H9 (cell line): ENCODE data around the gene GHR. TPM values are rescaled to one million over a fixed set of nuclear protein-coding genes. Genes with fewer than 3 reads are reported as not detected.

Source experiments
- DNase-seq: peaks from one replicate; pipeline ENCODE4 v3.0.0-alpha.2; 2017
- H2AFZ ChIP-seq: one replicate; pipeline ENCODE4 v1.6.1; 2013; ENCODE audit warnings: mild to moderate bottlenecking, low read length, control low read depth, moderate library complexity
- H2AK5ac ChIP-seq: 2 replicates; pipeline ENCODE4 v1.6.1; 2013; ENCODE audit warnings: low read length, control low read depth, mixed read lengths; ENCODE audit not compliant: insufficient read length
- H2BK120ac ChIP-seq: one replicate; pipeline ENCODE4 v1.6.1; 2013; ENCODE audit warnings: low read depth, mild to moderate bottlenecking, low read length, control low read depth, inconsistent platforms; ENCODE audit not compliant: poor library complexity, severe bottlenecking
- H2BK12ac ChIP-seq: 2 replicates; pipeline ENCODE4 v1.6.1; 2013; ENCODE audit warnings: low read length, control low read depth, mixed read lengths, low read depth; ENCODE audit not compliant: insufficient read length
- H2BK15ac ChIP-seq: 2 replicates; pipeline ENCODE4 v1.6.1; 2013; ENCODE audit warnings: low read depth, low read length, control low read depth
- H2BK20ac ChIP-seq: one replicate; pipeline ENCODE4 v1.6.1; 2013; ENCODE audit warnings: low read depth, mild to moderate bottlenecking, low read length, control low read depth, inconsistent platforms; ENCODE audit not compliant: poor library complexity, severe bottlenecking
- H2BK5ac ChIP-seq: 2 replicates; pipeline ENCODE4 v1.6.1; 2013; ENCODE audit warnings: low read length, control low read depth, mixed read lengths; ENCODE audit not compliant: insufficient read length
- H3K14ac ChIP-seq: 2 replicates; pipeline ENCODE4 v1.6.1; 2013; ENCODE audit warnings: low read length, control low read depth; ENCODE audit not compliant: insufficient read depth
- H3K18ac ChIP-seq: 2 replicates; pipeline ENCODE4 v1.6.1; 2013; ENCODE audit warnings: low read depth, mild to moderate bottlenecking, mixed read lengths, low read length, control low read depth; ENCODE audit not compliant: insufficient read length
- H3K23ac ChIP-seq: 2 replicates; pipeline ENCODE4 v1.6.1; 2013; ENCODE audit warnings: low read length, control low read depth, mixed read lengths, low read depth; ENCODE audit not compliant: insufficient read length
- H3K23me2 ChIP-seq: 2 replicates; pipeline ENCODE4 v1.6.1; 2013; ENCODE audit warnings: low read depth, mild to moderate bottlenecking, mixed read lengths, low read length, control low read depth; ENCODE audit not compliant: insufficient read length, poor library complexity, severe bottlenecking
- H3K27ac ChIP-seq: 2 replicates; pipeline ENCODE4 v1.5.1; 2013; ENCODE audit warnings: low read length, control low read depth, mixed read lengths, low read depth; ENCODE audit not compliant: insufficient read length
- H3K27me3 ChIP-seq: 2 replicates; pipeline ENCODE4 v1.6.1; 2013; ENCODE audit warnings: low read length, control low read depth, inconsistent platforms; ENCODE audit not compliant: insufficient read depth
- H3K4ac ChIP-seq: 2 replicates; pipeline ENCODE4 v1.6.1; 2013; ENCODE audit warnings: low read depth, mild to moderate bottlenecking, control low read depth, inconsistent platforms, low read length, moderate library complexity
- H3K4me1 ChIP-seq: 2 replicates; pipeline ENCODE4 v1.6.1; 2013; ENCODE audit warnings: low read length, control low read depth, inconsistent platforms; ENCODE audit not compliant: insufficient read depth
- H3K4me2 ChIP-seq: 2 replicates; pipeline ENCODE4 v1.6.1; 2013; ENCODE audit warnings: low read length, control low read depth, mixed read lengths; ENCODE audit not compliant: insufficient read length, insufficient read depth
- H3K56ac ChIP-seq: 2 replicates; pipeline ENCODE4 v1.6.1; 2013; ENCODE audit warnings: low read depth, mild to moderate bottlenecking, mixed read lengths, low read length, control low read depth; ENCODE audit not compliant: insufficient read length
- H3K79me1 ChIP-seq: 2 replicates; pipeline ENCODE4 v1.6.1; 2013; ENCODE audit warnings: low read depth, mild to moderate bottlenecking, moderate library complexity, low read length, control low read depth, inconsistent platforms; ENCODE audit not compliant: insufficient read depth, poor library complexity, severe bottlenecking
- H3K79me2 ChIP-seq: 2 replicates; pipeline ENCODE4 v1.6.1; 2013; ENCODE audit warnings: low read length, control low read depth, inconsistent platforms; ENCODE audit not compliant: insufficient read depth
- H3K9ac ChIP-seq: 2 replicates; pipeline ENCODE4 v1.6.1; 2013; ENCODE audit warnings: low read length, control low read depth, mixed read lengths; ENCODE audit not compliant: insufficient read length; ENCODE audit errors: extremely low read depth
- H3K9me3 ChIP-seq: one replicate; pipeline ENCODE4 v1.6.1; 2013; ENCODE audit warnings: low read depth, low read length, inconsistent platforms; ENCODE audit not compliant: control insufficient read depth
- H3T11ph ChIP-seq: one replicate; pipeline ENCODE4 v1.6.1; 2013; ENCODE audit warnings: mild to moderate bottlenecking, low read length, control low read depth, inconsistent platforms
- H4K20me1 ChIP-seq: one replicate; pipeline ENCODE4 v1.6.1; 2013; ENCODE audit not compliant: control insufficient read depth, insufficient read length, insufficient read depth
- H4K5ac ChIP-seq: 2 replicates; pipeline ENCODE4 v1.6.1; 2013; ENCODE audit warnings: low read depth, mild to moderate bottlenecking, mixed read lengths, low read length, control low read depth; ENCODE audit not compliant: insufficient read length
- H4K8ac ChIP-seq: replicated peaks from 2 replicates; pipeline ENCODE4 v1.6.1; 2013; ENCODE audit warnings: low read length, control low read depth, mixed read lengths, low read depth; ENCODE audit not compliant: insufficient read length
- H4K91ac ChIP-seq: 2 replicates; pipeline ENCODE4 v1.6.1; 2013; ENCODE audit warnings: low read depth, mild to moderate bottlenecking, moderate library complexity, mixed read lengths, low read length, control low read depth; ENCODE audit not compliant: insufficient read length
- H3K27ac Mint-ChIP-seq, 3 experiments: 2 replicates in 2 of 3; 3 replicates in 1 of 3; pipeline ENCODE4 v1.8.0; 2020 to 2021; ENCODE audit warnings: mixed read lengths in 3 of 3, mild to moderate bottlenecking in 1 of 3, moderate library complexity in 1 of 3
- H3K27me3 Mint-ChIP-seq: 2 replicates; pipeline ENCODE4 v1.8.0; 2021; ENCODE audit warnings: low read depth, mild to moderate bottlenecking, moderate library complexity, mixed read lengths
- H3K36me3 Mint-ChIP-seq, 3 experiments: 2 replicates in 2 of 3; 3 replicates in 1 of 3; pipeline ENCODE4 v1.8.0; 2020 to 2021; ENCODE audit warnings: low read depth in 3 of 3, mixed read lengths in 3 of 3; ENCODE audit not compliant: insufficient read depth in 1 of 3
- H3K4me1 Mint-ChIP-seq, 2 experiments: 2 replicates each; pipeline ENCODE4 v1.8.0; 2020; ENCODE audit warnings: mixed read lengths in 2 of 2
- H3K4me3 Mint-ChIP-seq, 2 experiments: 2 replicates in 1 of 2; 3 replicates in 1 of 2; pipeline ENCODE4 v1.8.0; 2020 to 2021; ENCODE audit warnings: mild to moderate bottlenecking in 2 of 2, mixed read lengths in 2 of 2, moderate library complexity in 1 of 2
- H3K9me3 Mint-ChIP-seq, 2 experiments: 2 replicates in 1 of 2; 3 replicates in 1 of 2; pipeline ENCODE4 v1.8.0; 2020; ENCODE audit warnings: mild to moderate bottlenecking in 2 of 2, mixed read lengths in 2 of 2, moderate library complexity in 1 of 2
- WGBS: extraction: QIAGEN DNeasy Blood & Tissue Kit; methylation state at CpG from one replicate; pipeline ENCODE4 v1.1.7; 2013; ENCODE audit warnings: missing lambda C conversion rate, low lambda C conversion rate, mixed read lengths; ENCODE audit not compliant: insufficient read length; ENCODE audit errors: extremely low coverage; 5-methylcytosine and 5-hydroxymethylcytosine counted together
- long read RNA-seq: library from polyadenylated mRNA; unstranded; transcript quantifications from one replicate; pipeline ENCODE4 v2.0.0, GENCODE V29; 2020
- total RNA-seq: library from RNA; stranded (reverse); gene quantifications from 2 replicates; pipeline ENCODE4 v1.2.1, GENCODE V29; 2021
- TF ChIP-seq, protein P1 (sequence below): fragments of 200-600 bp; sonication (generic); conservative IDR thresholded peaks from 3 replicates; pipeline ENCODE4 v1.8.0; 2021; ENCODE audit warnings: antibody characterized with exemption, mild to moderate bottlenecking

Gene GHR
- total RNA-seq, result 0.20 and 0.24 TPM in 2 replicates
- long read RNA-seq, result 0 reads

- Mint-ChIP-seq H3K27ac (no peak within 1 kb of the TSS), H3K27me3 (peaks cover 4% of the 10 kb centered on the region; the same call in 1 of the 2 replicates), H3K4me1 (no peaks in the 10 kb centered on the region), H3K9me3 (peaks cover 5 to 9% of the 10 kb centered on the region in 2 experiments; a peak in 4 of 5 replicates), H3K36me3 (peaks cover 0 to 5% (median 3%) of the 10 kb centered on the region in 3 experiments; a peak in 1 of 7 replicates), H3K4me3 (no peak within 1 kb of the TSS)
- Histone ChIP-seq H2AK5ac (no peak within 1 kb of the TSS), H4K8ac (peak within 1 kb of the TSS; percentile 16), H2BK5ac (no peak within 1 kb of the TSS), H3K18ac (no peak within 1 kb of the TSS), H2AFZ (peak within 1 kb of the TSS; percentile 87), H3K23ac (no peak within 1 kb of the TSS), H2BK12ac (no peak within 1 kb of the TSS), H3K79me1 (no peaks in the 10 kb centered on the region), H3K56ac (no peak within 1 kb of the TSS), H3K9ac (no peak within 1 kb of the TSS), H3K4me2 (peak within 1 kb of the TSS; percentile 77), H3K4ac (no peak within 1 kb of the TSS), H3K9me3 (no peaks in the 10 kb centered on the region), H2BK15ac (no peak within 1 kb of the TSS), H3T11ph (no peak within 1 kb of the TSS), H4K5ac (no peak within 1 kb of the TSS), H3K79me2 (no peaks in the 10 kb centered on the region), H3K27ac (no peak within 1 kb of the TSS), H2BK20ac (no peak within 1 kb of the TSS), H4K91ac (no peak within 1 kb of the TSS), H3K4me1 (no peaks in the 10 kb centered on the region), H2BK120ac (no peak within 1 kb of the TSS), H4K20me1 (no peaks in the 10 kb centered on the region), H3K14ac (no peak within 1 kb of the TSS), H3K23me2 (peaks cover 16% of the 10 kb centered on the region), H3K27me3 (peaks cover 11% of the 10 kb centered on the region)
- TF ChIP-seq, protein P1, sequence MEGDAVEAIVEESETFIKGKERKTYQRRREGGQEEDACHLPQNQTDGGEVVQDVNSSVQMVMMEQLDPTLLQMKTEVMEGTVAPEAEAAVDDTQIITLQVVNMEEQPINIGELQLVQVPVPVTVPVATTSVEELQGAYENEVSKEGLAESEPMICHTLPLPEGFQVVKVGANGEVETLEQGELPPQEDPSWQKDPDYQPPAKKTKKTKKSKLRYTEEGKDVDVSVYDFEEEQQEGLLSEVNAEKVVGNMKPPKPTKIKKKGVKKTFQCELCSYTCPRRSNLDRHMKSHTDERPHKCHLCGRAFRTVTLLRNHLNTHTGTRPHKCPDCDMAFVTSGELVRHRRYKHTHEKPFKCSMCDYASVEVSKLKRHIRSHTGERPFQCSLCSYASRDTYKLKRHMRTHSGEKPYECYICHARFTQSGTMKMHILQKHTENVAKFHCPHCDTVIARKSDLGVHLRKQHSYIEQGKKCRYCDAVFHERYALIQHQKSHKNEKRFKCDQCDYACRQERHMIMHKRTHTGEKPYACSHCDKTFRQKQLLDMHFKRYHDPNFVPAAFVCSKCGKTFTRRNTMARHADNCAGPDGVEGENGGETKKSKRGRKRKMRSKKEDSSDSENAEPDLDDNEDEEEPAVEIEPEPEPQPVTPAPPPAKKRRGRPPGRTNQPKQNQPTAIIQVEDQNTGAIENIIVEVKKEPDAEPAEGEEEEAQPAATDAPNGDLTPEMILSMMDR, result peak; percentile 74
- DNase-seq, result peak; percentile 91
- no CpG with 5 or more reads among the region's 60 CpGs for WGBS
Observed at GRCh38 chr5:42423285-42424165, at the start of gene GHR. GHR (plus strand) TSS chr5:42423439; CDS start chr5:42565875, 142,436 bp downstream.
